Measurements from ENCODE around the gene LIMS1. TPM values are rescaled to one million over a fixed set of nuclear protein-coding genes. Genes with fewer than 3 reads are reported as not detected.

The LIMS1 gene
- total RNA-seq, 2 donors from 2014 or later = 82.9 to 90.4 TPM

GRCh38 chr2:108548208-108549003, 14.1 kb downstream of the LIMS1 start:
- H3K4me3 ChIP-seq = no peak overlapping the region
- no peak overlapping the region for H3K27ac ChIP-seq
- H3K36me3 ChIP-seq = no peaks in the 10 kb centered on the region
- WGBS = 73% methylated on average over 9 of the region's 9 CpGs
- no peak for TF ChIP-seq POLR2A (IDR thresholded peaks at IDR 0.05)
- TF ChIP-seq CTCF (IDR thresholded peaks at IDR 0.05) = no peak
- TF ChIP-seq POLR2AphosphoS5 (IDR thresholded peaks at IDR 0.05) = no peak
- H3K4me1 ChIP-seq (replicated peaks) = no peaks in the 10 kb centered on the region
- no peak for DNase-seq (ENCODE audit: low spot score)
- no peaks in the 10 kb centered on the region for H3K9me3 ChIP-seq
- intact Hi-C loops (cut with DNase I) = no loop called here
- H3K27me3 ChIP-seq (replicated peaks; ENCODE audit: insufficient read depth) = no peaks in the 10 kb centered on the region

GRCh38 chr2:108552566-108552965, 18.3 kb downstream of the LIMS1 start:
- no peak overlapping the region for H3K4me3 ChIP-seq
- TF ChIP-seq POLR2AphosphoS5 (IDR thresholded peaks at IDR 0.05) = no peak
- no peak for TF ChIP-seq POLR2A (IDR thresholded peaks at IDR 0.05)
- no peak for TF ChIP-seq CTCF (IDR thresholded peaks at IDR 0.05)
- no peak overlapping the region for H3K27ac ChIP-seq
- 65% methylated on average over 2 of the region's 2 CpGs for WGBS
- H3K9me3 ChIP-seq = no peaks in the 10 kb centered on the region
- no peaks in the 10 kb centered on the region for H3K4me1 ChIP-seq (replicated peaks)
- intact Hi-C loops (cut with DNase I) = no loop called here
- DNase-seq (ENCODE audit: low spot score) = no peak
- no peaks in the 10 kb centered on the region for H3K36me3 ChIP-seq
- no peaks in the 10 kb centered on the region for H3K27me3 ChIP-seq (replicated peaks; ENCODE audit: insufficient read depth)

GRCh38 chr2:108553209-108553919, 19.1 kb downstream of the LIMS1 start:
- H3K27me3 ChIP-seq (replicated peaks; ENCODE audit: insufficient read depth) = no peaks in the 10 kb centered on the region
- H3K36me3 ChIP-seq = no peaks in the 10 kb centered on the region
- DNase-seq (ENCODE audit: low spot score) = no peak
- intact Hi-C loops (cut with DNase I) = no loop called here
- H3K27ac ChIP-seq = no peak overlapping the region
- H3K4me1 ChIP-seq (replicated peaks) = no peaks in the 10 kb centered on the region
- no peak for TF ChIP-seq POLR2A (IDR thresholded peaks at IDR 0.05)
- no peak for TF ChIP-seq CTCF (IDR thresholded peaks at IDR 0.05)
- no peak for TF ChIP-seq POLR2AphosphoS5 (IDR thresholded peaks at IDR 0.05)
- WGBS = 42% methylated on average over 7 of the region's 7 CpGs
- H3K9me3 ChIP-seq = no peaks in the 10 kb centered on the region
- H3K4me3 ChIP-seq = no peak overlapping the region

GRCh38 chr2:108554528-108554927, 20.3 kb downstream of the LIMS1 start:
- 61% methylated on average over 5 of the region's 5 CpGs for WGBS
- no peaks in the 10 kb centered on the region for H3K9me3 ChIP-seq
- no peaks in the 10 kb centered on the region for H3K27me3 ChIP-seq (replicated peaks; ENCODE audit: insufficient read depth)
- no peak overlapping the region for H3K27ac ChIP-seq
- no peaks in the 10 kb centered on the region for H3K36me3 ChIP-seq
- no peaks in the 10 kb centered on the region for H3K4me1 ChIP-seq (replicated peaks)
- no peak overlapping the region for H3K4me3 ChIP-seq
- no peak for TF ChIP-seq POLR2AphosphoS5 (IDR thresholded peaks at IDR 0.05)
- no peak for TF ChIP-seq CTCF (IDR thresholded peaks at IDR 0.05)
- no peak for TF ChIP-seq POLR2A (IDR thresholded peaks at IDR 0.05)
- DNase-seq (ENCODE audit: low spot score) = no peak
- intact Hi-C loops (cut with DNase I) = no loop called here

Data from prostate gland (tissue), 2 donors.